GM12878 (cell line): ENCODE results near the gene FAM151A.

Experiments
- DPF2 ChIP-seq: fragments of 450-650 bp; IDR thresholded peaks from 2 replicates; pipeline ENCODE4 v1.6.1; 2017; ENCODE audit warnings: mild to moderate bottlenecking
- EP300 ChIP-seq, 2 experiments: fragments of 150-350 bp in 1 of 2; IDR thresholded peaks; 2 replicates each; pipeline ENCODE4 v1.6.1; 2011 to 2012; ENCODE audit warnings: low read depth in 2 of 2, low read length in 2 of 2, borderline replicate concordance in 1 of 2, improper control_type of control experiment in 1 of 2, inconsistent platforms in 1 of 2; ENCODE audit not compliant: control insufficient read depth in 1 of 2
- MEF2A ChIP-seq: IDR thresholded peaks from 2 replicates; pipeline ENCODE4 v1.6.1; 2011; ENCODE audit warnings: low read depth, mild to moderate bottlenecking, low read length, moderate library complexity; ENCODE audit not compliant: insufficient read depth
- POLR2A ChIP-seq: IDR thresholded peaks from 2 replicates; pipeline ENCODE4 v1.6.1; 2011; ENCODE audit warnings: low read depth, mild to moderate bottlenecking, low read length
- POLR2AphosphoS5 ChIP-seq: IDR thresholded peaks from 2 replicates; pipeline ENCODE4 v1.6.1; 2011; ENCODE audit warnings: mild to moderate bottlenecking, low read length, inconsistent platforms
- RAD21 ChIP-seq: IDR thresholded peaks from 2 replicates; pipeline ENCODE4 v1.6.1; 2011; ENCODE audit warnings: mild to moderate bottlenecking, low read depth, low read length, moderate library complexity; ENCODE audit not compliant: insufficient read depth
- RFX5 ChIP-seq: IDR thresholded peaks from 2 replicates; pipeline ENCODE4 v1.6.1; 2011; ENCODE audit warnings: low read depth, low read length, improper control_type of control experiment
- SMAD1 ChIP-seq: fragments of 450-650 bp; IDR thresholded peaks from 2 replicates; pipeline ENCODE4 v1.6.1; 2018; ENCODE audit warnings: mild to moderate bottlenecking, low read depth; ENCODE audit not compliant: partially characterized antibody
- TCF12 ChIP-seq: IDR thresholded peaks from 2 replicates; pipeline ENCODE4 v1.6.1; 2011; ENCODE audit warnings: low read depth, mild to moderate bottlenecking, low read length
- TCF7 ChIP-seq: IDR thresholded peaks from 2 replicates; pipeline ENCODE4 v1.6.1; 2014; ENCODE audit warnings: antibody characterized with exemption, borderline replicate concordance
- TF ChIP-seq, protein P1 (sequence below), 3 experiments: IDR thresholded peaks in 2 of 3; conservative IDR thresholded peaks in 1 of 3; 2 replicates each; pipeline ENCODE4 v1.5.1; 2011; ENCODE audit warnings: low read depth in 3 of 3, low read length in 3 of 3, mild to moderate bottlenecking in 3 of 3, control low read depth in 2 of 3, moderate library complexity in 2 of 3, inconsistent platforms in 1 of 3, mixed read lengths in 1 of 3; ENCODE audit not compliant: control insufficient read depth in 2 of 3, insufficient read depth in 1 of 3; ENCODE audit errors: extremely low read depth in 1 of 3
- TF ChIP-seq, protein P2 (sequence below): IDR thresholded peaks from 2 replicates; pipeline ENCODE4 v1.6.1; 2012; ENCODE audit warnings: mild to moderate bottlenecking, low read depth, low read length
- TF ChIP-seq, protein P3 (sequence below): fragments of 450-650 bp; IDR thresholded peaks from 2 replicates; pipeline ENCODE4 v1.6.1; 2017; ENCODE audit warnings: mild to moderate bottlenecking, low read depth, inconsistent platforms; ENCODE audit not compliant: poor library complexity, severe bottlenecking
- TF ChIP-seq, protein P4 (sequence below): IDR thresholded peaks from 2 replicates; pipeline ENCODE4 v1.6.1; 2011; ENCODE audit warnings: low read depth, low read length, improper control_type of control experiment, borderline replicate concordance

DNA sequence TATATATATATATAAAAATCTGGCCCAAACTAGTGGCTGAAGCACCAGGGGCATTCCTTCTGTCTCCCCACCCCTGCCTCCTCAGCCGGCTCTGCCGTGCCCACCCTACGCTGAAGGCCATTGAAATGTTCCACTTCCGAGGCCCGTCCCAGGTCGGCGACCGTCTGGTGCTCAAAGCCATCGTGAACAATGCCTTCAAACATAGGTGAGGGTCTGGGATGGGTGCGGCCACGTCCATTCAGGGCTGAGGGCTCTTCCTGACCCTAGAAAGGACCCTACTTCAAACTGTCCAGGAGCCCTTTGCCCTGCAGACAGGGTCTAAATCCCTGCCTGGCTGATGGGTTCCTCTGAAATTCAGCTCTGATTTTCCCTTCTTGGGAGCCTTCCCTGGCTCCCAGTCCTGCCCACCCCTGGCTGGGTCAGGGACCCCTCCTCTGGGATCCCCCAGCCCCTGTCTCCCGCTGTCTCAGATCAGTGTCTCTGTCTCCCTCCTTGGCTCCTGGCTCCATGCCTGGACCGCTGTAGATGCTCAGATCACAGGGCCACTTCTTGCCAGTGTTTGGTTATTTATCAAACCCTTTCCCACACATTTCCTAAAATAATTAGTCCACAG, 24.0 kb downstream of the FAM151A start:
- TF ChIP-seq EP300 (IDR thresholded peaks at IDR 0.05; ENCODE audit: borderline replicate concordance in 1 of 2, control insufficient read depth in 1 of 2, low read depth in 2 of 2, low read length in 2 of 2): no peak
- no peak for TF ChIP-seq POLR2AphosphoS5
- TF ChIP-seq, protein P1, sequence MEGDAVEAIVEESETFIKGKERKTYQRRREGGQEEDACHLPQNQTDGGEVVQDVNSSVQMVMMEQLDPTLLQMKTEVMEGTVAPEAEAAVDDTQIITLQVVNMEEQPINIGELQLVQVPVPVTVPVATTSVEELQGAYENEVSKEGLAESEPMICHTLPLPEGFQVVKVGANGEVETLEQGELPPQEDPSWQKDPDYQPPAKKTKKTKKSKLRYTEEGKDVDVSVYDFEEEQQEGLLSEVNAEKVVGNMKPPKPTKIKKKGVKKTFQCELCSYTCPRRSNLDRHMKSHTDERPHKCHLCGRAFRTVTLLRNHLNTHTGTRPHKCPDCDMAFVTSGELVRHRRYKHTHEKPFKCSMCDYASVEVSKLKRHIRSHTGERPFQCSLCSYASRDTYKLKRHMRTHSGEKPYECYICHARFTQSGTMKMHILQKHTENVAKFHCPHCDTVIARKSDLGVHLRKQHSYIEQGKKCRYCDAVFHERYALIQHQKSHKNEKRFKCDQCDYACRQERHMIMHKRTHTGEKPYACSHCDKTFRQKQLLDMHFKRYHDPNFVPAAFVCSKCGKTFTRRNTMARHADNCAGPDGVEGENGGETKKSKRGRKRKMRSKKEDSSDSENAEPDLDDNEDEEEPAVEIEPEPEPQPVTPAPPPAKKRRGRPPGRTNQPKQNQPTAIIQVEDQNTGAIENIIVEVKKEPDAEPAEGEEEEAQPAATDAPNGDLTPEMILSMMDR (IDR thresholded peaks at IDR 0.05 in 2 of 3, conservative IDR thresholded peaks at IDR 0.05 in 1 of 3; ENCODE audit: control insufficient read depth in 2 of 3, extremely low read depth in 1 of 3, insufficient read depth in 1 of 3, low read depth in 3 of 3, low read length in 3 of 3): no peak
- TF ChIP-seq SMAD1: no peak
- no peak for TF ChIP-seq MEF2A
- TF ChIP-seq TCF12: no peak
- TF ChIP-seq, protein P2, sequence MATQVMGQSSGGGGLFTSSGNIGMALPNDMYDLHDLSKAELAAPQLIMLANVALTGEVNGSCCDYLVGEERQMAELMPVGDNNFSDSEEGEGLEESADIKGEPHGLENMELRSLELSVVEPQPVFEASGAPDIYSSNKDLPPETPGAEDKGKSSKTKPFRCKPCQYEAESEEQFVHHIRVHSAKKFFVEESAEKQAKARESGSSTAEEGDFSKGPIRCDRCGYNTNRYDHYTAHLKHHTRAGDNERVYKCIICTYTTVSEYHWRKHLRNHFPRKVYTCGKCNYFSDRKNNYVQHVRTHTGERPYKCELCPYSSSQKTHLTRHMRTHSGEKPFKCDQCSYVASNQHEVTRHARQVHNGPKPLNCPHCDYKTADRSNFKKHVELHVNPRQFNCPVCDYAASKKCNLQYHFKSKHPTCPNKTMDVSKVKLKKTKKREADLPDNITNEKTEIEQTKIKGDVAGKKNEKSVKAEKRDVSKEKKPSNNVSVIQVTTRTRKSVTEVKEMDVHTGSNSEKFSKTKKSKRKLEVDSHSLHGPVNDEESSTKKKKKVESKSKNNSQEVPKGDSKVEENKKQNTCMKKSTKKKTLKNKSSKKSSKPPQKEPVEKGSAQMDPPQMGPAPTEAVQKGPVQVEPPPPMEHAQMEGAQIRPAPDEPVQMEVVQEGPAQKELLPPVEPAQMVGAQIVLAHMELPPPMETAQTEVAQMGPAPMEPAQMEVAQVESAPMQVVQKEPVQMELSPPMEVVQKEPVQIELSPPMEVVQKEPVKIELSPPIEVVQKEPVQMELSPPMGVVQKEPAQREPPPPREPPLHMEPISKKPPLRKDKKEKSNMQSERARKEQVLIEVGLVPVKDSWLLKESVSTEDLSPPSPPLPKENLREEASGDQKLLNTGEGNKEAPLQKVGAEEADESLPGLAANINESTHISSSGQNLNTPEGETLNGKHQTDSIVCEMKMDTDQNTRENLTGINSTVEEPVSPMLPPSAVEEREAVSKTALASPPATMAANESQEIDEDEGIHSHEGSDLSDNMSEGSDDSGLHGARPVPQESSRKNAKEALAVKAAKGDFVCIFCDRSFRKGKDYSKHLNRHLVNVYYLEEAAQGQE: no peak
- TF ChIP-seq, protein P3, sequence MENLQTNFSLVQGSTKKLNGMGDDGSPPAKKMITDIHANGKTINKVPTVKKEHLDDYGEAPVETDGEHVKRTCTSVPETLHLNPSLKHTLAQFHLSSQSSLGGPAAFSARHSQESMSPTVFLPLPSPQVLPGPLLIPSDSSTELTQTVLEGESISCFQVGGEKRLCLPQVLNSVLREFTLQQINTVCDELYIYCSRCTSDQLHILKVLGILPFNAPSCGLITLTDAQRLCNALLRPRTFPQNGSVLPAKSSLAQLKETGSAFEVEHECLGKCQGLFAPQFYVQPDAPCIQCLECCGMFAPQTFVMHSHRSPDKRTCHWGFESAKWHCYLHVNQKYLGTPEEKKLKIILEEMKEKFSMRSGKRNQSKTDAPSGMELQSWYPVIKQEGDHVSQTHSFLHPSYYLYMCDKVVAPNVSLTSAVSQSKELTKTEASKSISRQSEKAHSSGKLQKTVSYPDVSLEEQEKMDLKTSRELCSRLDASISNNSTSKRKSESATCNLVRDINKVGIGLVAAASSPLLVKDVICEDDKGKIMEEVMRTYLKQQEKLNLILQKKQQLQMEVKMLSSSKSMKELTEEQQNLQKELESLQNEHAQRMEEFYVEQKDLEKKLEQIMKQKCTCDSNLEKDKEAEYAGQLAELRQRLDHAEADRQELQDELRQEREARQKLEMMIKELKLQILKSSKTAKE: no peak
- TF ChIP-seq, protein P4, sequence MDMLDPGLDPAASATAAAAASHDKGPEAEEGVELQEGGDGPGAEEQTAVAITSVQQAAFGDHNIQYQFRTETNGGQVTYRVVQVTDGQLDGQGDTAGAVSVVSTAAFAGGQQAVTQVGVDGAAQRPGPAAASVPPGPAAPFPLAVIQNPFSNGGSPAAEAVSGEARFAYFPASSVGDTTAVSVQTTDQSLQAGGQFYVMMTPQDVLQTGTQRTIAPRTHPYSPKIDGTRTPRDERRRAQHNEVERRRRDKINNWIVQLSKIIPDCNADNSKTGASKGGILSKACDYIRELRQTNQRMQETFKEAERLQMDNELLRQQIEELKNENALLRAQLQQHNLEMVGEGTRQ: no peak
- TF ChIP-seq DPF2: no peak
- TF ChIP-seq RFX5: no peak
- TF ChIP-seq TCF7: no peak
- TF ChIP-seq POLR2A: no peak
- no peak for TF ChIP-seq RAD21
